Activated naive CD4-positive, alpha-beta T cell treated with anti-CD3 and anti-CD28 coated beads for 36 hours (primary cell): ENCODE results near the gene CD151. TPM values are rescaled to one million over a fixed set of nuclear protein-coding genes. Genes with fewer than 3 reads are reported as not detected.

ENCODE experiments used
- total RNA-seq, 2 experiments: library from RNA; stranded (reverse); gene quantifications; one replicate each; pipeline ENCODE4 v1.2.3, GENCODE V29; 2021

The CD151 gene
- total RNA-seq, 2 experiments from 2014 or later = 16.3 to 18.1 TPM

Other genes starting within 250 kb of the CD151 start
- 10 to 100 TPM; 83.2 to 92.7 TPM for gene IRF7, start 217.0 kb upstream of the CD151 start, total RNA-seq
- gene CDHR5, start 208.0 kb upstream of the CD151 start, total RNA-seq = not detected
- gene SCT, start 205.8 kb upstream of the CD151 start, total RNA-seq = not detected
- gene DRD4, start 195.7 kb upstream of the CD151 start, total RNA-seq = 1 to 10 TPM; 1.0 to 1.2 TPM
- gene DEAF1, start 137.7 kb upstream of the CD151 start, total RNA-seq = 10 to 100 TPM; 57.5 to 67.9 TPM
- gene TMEM80, start 137.1 kb upstream of the CD151 start, total RNA-seq = 1 to 10 TPM; 5.6 to 6.0 TPM
- 1 to 10 TPM; 7.1 to 8.1 TPM for gene EPS8L2, start 126.7 kb upstream of the CD151 start, total RNA-seq
- gene TALDO1, start 85.5 kb upstream of the CD151 start, total RNA-seq = 100 to 1,000 TPM; 327 to 360 TPM
- 10 to 100 TPM; 33.0 to 34.3 TPM for gene GATD1, start 55.5 kb upstream of the CD151 start, total RNA-seq
- gene CEND1, start 42.9 kb upstream of the CD151 start, total RNA-seq = under 1 TPM in 1 of 2 experiments, not detected in 1; 0.17 TPM
- gene SLC25A22, start 34.7 kb upstream of the CD151 start, total RNA-seq = 10 to 100 TPM; 19.1 to 21.8 TPM
- gene PIDD1, start 27.7 kb upstream of the CD151 start, total RNA-seq = 10 to 100 TPM; 43.2 to 45.2 TPM
- 1,000 to 10,000 TPM; 3,807 to 3,940 TPM for gene RPLP2, start 23.0 kb upstream of the CD151 start, total RNA-seq
- gene PNPLA2, start 14.0 kb upstream of the CD151 start, total RNA-seq = 10 to 100 TPM; 15.5 to 22.6 TPM
- under 1 TPM; 0.32 to 0.41 TPM for gene CRACR2B, start 5.0 kb upstream of the CD151 start, total RNA-seq
- 10 to 100 TPM; 68.1 to 68.2 TPM for gene POLR2L, start 9.6 kb downstream of the CD151 start, total RNA-seq
- gene TSPAN4, start 9.9 kb downstream of the CD151 start, total RNA-seq = 1 to 10 TPM; 5.0 to 6.3 TPM
- gene CHID1, start 77.9 kb downstream of the CD151 start, total RNA-seq = 10 to 100 TPM; 51.8 to 56.3 TPM
- 10 to 100 TPM; 34.6 to 36.6 TPM for gene AP2A2, start 92.9 kb downstream of the CD151 start, total RNA-seq
- not detected for gene MUC6, start 203.8 kb downstream of the CD151 start, total RNA-seq
- not detected for gene MUC2, start 241.9 kb downstream of the CD151 start, total RNA-seq